ENCODE data around the gene FGD4.

The FGD4 gene

DNA sequence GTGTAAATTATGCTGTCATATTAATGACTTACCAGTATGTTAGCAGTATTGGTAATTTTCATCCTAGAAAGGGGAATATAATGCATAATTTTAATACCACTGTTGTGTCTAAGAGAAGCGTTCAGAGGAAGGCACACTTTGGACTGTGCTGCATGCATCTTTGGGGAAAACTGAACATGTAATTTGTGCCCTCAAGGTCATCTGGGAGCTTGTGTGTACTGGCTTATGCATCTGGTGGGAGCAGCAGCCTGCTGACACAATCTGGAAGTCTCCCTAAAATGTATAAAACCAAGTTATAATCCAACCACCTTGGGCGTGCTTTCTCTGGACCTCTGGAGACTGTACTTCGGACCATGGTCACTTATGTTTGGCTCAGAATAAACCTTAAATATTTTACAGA lies 14.1 kb downstream of the FGD4 start:
- no peak for TF ChIP-seq SP1 (IDR thresholded peaks at IDR 0.05)
- no peak for TF ChIP-seq FOXM1 (IDR thresholded peaks at IDR 0.05; ENCODE audit: borderline replicate concordance)
- TF ChIP-seq ARNT (IDR thresholded peaks at IDR 0.05), result no peak
- no peak for TF ChIP-seq BHLHE40 (IDR thresholded peaks at IDR 0.05; ENCODE audit: borderline replicate concordance)
- no peak for TF ChIP-seq HDGF (IDR thresholded peaks at IDR 0.05; ENCODE audit: borderline replicate concordance)
- no peak for TF ChIP-seq TARDBP (IDR thresholded peaks at IDR 0.05)
- TF ChIP-seq CTBP1 (IDR thresholded peaks at IDR 0.05; ENCODE audit: borderline replicate concordance), result no peak
- TF ChIP-seq NFRKB (IDR thresholded peaks at IDR 0.05), result no peak
- TF ChIP-seq, protein P1, sequence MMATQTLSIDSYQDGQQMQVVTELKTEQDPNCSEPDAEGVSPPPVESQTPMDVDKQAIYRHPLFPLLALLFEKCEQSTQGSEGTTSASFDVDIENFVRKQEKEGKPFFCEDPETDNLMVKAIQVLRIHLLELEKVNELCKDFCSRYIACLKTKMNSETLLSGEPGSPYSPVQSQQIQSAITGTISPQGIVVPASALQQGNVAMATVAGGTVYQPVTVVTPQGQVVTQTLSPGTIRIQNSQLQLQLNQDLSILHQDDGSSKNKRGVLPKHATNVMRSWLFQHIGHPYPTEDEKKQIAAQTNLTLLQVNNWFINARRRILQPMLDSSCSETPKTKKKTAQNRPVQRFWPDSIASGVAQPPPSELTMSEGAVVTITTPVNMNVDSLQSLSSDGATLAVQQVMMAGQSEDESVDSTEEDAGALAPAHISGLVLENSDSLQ (IDR thresholded peaks at IDR 0.05), result no peak
- TF ChIP-seq FOXA1 (IDR thresholded peaks at IDR 0.05), result no peak
- no peak for TF ChIP-seq ZNF384 (IDR thresholded peaks at IDR 0.05)
- no peak for TF ChIP-seq SUZ12 (IDR thresholded peaks at IDR 0.05)
- DNase-seq (ENCODE audit: extremely low spot score), result no peak
- ChIA-PET CTCF (no interaction called here), POLR2A (no interaction called here)

DNA sequence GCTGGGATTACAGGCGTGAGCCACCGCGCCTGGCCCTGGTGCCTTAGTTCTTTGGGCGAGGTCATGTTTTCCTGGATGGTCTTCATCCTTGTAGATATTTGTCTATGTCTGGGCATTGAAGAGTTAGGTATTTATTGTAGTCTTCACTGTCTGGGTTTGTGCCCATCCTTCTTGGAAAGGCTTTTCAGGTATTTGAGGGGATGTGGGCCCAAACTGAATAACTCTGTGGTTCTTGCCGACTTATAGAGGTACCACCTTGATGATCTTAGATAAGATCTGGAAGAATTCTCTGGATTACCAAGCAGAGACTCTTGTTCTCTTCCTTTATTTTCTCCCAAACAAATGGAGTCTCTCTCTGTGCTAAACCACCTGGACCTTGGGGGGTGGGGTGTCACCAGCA lies 18.9 kb downstream of the FGD4 start:
- DNase-seq (ENCODE audit: extremely low spot score), result no peak
- ChIA-PET POLR2A (no interaction called here), CTCF (interaction anchor here (0.7 kb wide), 1 partner anchor 297 kb away, joined by 4 read pairs; no protein-coding TSS in a partner anchor)
- no peak for TF ChIP-seq ARNT (IDR thresholded peaks at IDR 0.05)
- TF ChIP-seq HDGF (IDR thresholded peaks at IDR 0.05; ENCODE audit: borderline replicate concordance), result no peak
- TF ChIP-seq TARDBP (IDR thresholded peaks at IDR 0.05), result no peak
- TF ChIP-seq, protein P1 (IDR thresholded peaks at IDR 0.05), result no peak
- no peak for TF ChIP-seq NFRKB (IDR thresholded peaks at IDR 0.05)
- TF ChIP-seq ELF4 (IDR thresholded peaks at IDR 0.05), result no peak
- no peak for TF ChIP-seq SUZ12 (IDR thresholded peaks at IDR 0.05)
- TF ChIP-seq L3MBTL2 (conservative IDR thresholded peaks at IDR 0.05), result no peak
- no peak for TF ChIP-seq FOXK2 (IDR thresholded peaks at IDR 0.05)

DNA sequence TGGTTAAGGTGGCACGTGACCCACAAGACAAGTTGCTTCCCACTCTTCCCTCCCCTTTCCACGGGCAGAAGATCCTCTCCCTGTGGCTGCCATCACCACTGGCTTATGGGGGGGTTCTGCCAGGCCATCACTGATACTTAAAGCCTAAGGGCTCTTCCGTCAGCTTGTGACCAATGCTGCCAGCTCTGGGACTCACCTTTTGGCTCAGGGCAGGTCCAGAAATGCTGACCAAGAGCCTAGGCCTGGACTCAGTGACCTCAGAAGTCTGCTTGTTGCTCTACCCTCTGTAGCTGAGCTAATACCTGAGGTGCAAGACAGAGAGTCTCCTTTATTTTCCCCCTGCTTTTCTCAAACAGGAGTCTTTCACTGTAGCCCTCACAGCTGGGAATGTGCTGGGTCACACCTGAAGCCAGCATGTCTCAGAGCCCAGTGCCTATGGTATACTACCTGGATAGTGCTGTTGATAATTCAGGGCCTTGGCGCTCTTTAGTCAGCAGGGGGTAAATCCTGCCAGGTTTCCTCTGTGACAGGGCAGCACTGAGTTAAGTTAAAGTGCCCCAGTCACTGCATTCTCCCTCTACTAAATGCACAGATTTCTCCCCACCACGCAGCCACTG lies 19.7 kb downstream of the FGD4 start:
- ChIA-PET CTCF (no interaction called here), POLR2A (no interaction called here)
- DNase-seq (ENCODE audit: extremely low spot score), result no peak
- TF ChIP-seq ELF4 (IDR thresholded peaks at IDR 0.05) (no peak), ARNT (IDR thresholded peaks at IDR 0.05) (no peak), LEF1 (IDR thresholded peaks at IDR 0.05; ENCODE audit: borderline replicate concordance) (no peak), SP1 (IDR thresholded peaks at IDR 0.05) (no peak), HDGF (IDR thresholded peaks at IDR 0.05; ENCODE audit: borderline replicate concordance) (no peak), TARDBP (IDR thresholded peaks at IDR 0.05) (no peak), L3MBTL2 (conservative IDR thresholded peaks at IDR 0.05) (no peak), FOXK2 (IDR thresholded peaks at IDR 0.05) (no peak), FOXM1 (IDR thresholded peaks at IDR 0.05; ENCODE audit: borderline replicate concordance) (no peak), SUZ12 (IDR thresholded peaks at IDR 0.05) (no peak), ZNF384 (IDR thresholded peaks at IDR 0.05) (no peak), NFRKB (IDR thresholded peaks at IDR 0.05) (no peak)
- TF ChIP-seq, protein P1 (IDR thresholded peaks at IDR 0.05), result no peak

DNA sequence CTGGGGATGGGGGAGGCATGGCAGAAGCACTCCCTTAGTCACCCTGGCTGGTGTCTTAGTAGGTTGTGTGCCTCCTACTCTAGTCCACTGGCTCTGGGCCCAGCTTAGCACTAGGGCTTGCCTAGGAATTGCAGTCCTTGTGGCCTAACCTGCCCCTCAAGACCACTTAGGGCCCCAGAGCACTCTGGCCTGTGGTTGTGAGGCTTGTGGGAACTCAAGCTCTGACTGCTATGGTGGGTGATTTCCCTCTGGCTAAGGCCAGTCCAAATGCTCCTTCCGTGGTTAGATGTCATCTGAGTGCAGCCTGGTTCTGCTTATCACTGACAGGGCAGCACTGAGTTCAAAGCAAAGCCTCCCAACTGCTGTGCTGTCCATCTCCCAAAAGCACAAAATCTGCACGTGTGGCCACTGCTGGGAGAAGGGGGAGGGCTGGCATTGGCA lies 20.2 kb downstream of the FGD4 start:
- ChIA-PET CTCF (interaction anchor here (0.7 kb wide), 1 partner anchor 9 kb away, joined by 4 read pairs; no protein-coding TSS in a partner anchor), POLR2A (no interaction called here)
- no peak for DNase-seq (ENCODE audit: extremely low spot score)
- TF ChIP-seq ARNT (IDR thresholded peaks at IDR 0.05) (no peak), LEF1 (IDR thresholded peaks at IDR 0.05; ENCODE audit: borderline replicate concordance) (no peak), L3MBTL2 (conservative IDR thresholded peaks at IDR 0.05) (no peak), TARDBP (IDR thresholded peaks at IDR 0.05) (no peak), FOXM1 (IDR thresholded peaks at IDR 0.05; ENCODE audit: borderline replicate concordance) (no peak), HDGF (IDR thresholded peaks at IDR 0.05; ENCODE audit: borderline replicate concordance) (no peak), ELF4 (IDR thresholded peaks at IDR 0.05) (no peak), FOXK2 (IDR thresholded peaks at IDR 0.05) (no peak), NFRKB (IDR thresholded peaks at IDR 0.05) (no peak), ZNF384 (IDR thresholded peaks at IDR 0.05) (no peak), FOXA1 (IDR thresholded peaks at IDR 0.05) (no peak), SUZ12 (IDR thresholded peaks at IDR 0.05) (no peak), BHLHE40 (IDR thresholded peaks at IDR 0.05; ENCODE audit: borderline replicate concordance) (no peak), CTBP1 (IDR thresholded peaks at IDR 0.05; ENCODE audit: borderline replicate concordance) (no peak), SP1 (IDR thresholded peaks at IDR 0.05) (no peak)

DNA sequence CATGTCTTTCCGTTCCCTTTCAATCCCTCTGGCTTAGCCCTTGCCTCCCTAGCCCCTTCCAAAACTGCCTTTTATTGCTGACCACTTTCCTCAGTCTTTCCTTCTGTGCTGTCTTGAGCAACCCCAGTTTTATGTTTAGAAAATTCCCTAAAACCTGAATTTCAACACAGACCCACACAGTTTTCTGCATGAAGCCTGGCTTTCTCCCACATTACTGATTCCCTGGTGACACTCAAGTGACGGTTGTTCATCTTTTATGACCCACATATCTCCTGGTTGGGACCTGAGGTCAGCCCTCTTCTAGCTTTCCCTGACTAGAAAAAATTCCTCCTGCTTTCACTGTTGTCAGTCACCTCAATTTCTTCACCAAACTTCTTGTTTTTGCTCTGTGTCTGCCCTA lies 21.0 kb downstream of the FGD4 start:
- ChIA-PET CTCF (interaction anchor here (0.7 kb wide), 1 partner anchor 10 kb away, joined by 4 read pairs; no protein-coding TSS in a partner anchor), POLR2A (no interaction called here)
- no peak for TF ChIP-seq CTBP1 (IDR thresholded peaks at IDR 0.05; ENCODE audit: borderline replicate concordance)
- TF ChIP-seq TARDBP (IDR thresholded peaks at IDR 0.05), result no peak
- TF ChIP-seq FOXA1 (IDR thresholded peaks at IDR 0.05), result no peak
- no peak for TF ChIP-seq BHLHE40 (IDR thresholded peaks at IDR 0.05; ENCODE audit: borderline replicate concordance)
- no peak for TF ChIP-seq HDGF (IDR thresholded peaks at IDR 0.05; ENCODE audit: borderline replicate concordance)
- no peak for TF ChIP-seq SP1 (IDR thresholded peaks at IDR 0.05)
- TF ChIP-seq ELF4 (IDR thresholded peaks at IDR 0.05), result no peak
- no peak for TF ChIP-seq L3MBTL2 (conservative IDR thresholded peaks at IDR 0.05)
- TF ChIP-seq FOXK2 (IDR thresholded peaks at IDR 0.05), result no peak
- TF ChIP-seq NFRKB (IDR thresholded peaks at IDR 0.05), result no peak
- TF ChIP-seq ARNT (IDR thresholded peaks at IDR 0.05), result no peak
- no peak for TF ChIP-seq LEF1 (IDR thresholded peaks at IDR 0.05; ENCODE audit: borderline replicate concordance)
- no peak for DNase-seq (ENCODE audit: extremely low spot score)

DNA sequence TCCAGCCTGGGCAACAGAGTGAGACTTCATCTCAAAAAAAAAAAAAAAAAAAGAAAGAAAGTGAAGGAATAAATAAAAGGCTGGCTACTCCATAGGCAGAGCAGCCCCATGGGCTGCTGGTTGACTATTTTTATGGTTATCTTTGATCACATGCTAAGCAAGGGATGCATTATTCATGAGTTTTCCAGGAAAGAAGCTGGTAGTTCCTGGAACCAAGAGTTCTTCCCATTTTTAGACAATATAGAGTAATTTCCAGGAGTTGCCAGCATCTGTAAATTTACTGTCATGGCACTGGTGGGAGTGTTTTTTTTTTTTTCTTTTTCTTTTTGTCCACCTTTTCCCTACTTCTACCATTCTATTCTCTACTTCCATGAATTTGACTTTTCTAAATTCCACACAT lies 24.2 kb downstream of the FGD4 start:
- TF ChIP-seq L3MBTL2 (conservative IDR thresholded peaks at IDR 0.05), result no peak
- no peak for TF ChIP-seq FOXK2 (IDR thresholded peaks at IDR 0.05)
- TF ChIP-seq FOXM1 (IDR thresholded peaks at IDR 0.05; ENCODE audit: borderline replicate concordance), result no peak
- TF ChIP-seq, protein P1 (IDR thresholded peaks at IDR 0.05), result no peak
- no peak for TF ChIP-seq ARNT (IDR thresholded peaks at IDR 0.05)
- TF ChIP-seq NFRKB (IDR thresholded peaks at IDR 0.05), result no peak
- TF ChIP-seq FOXA1 (IDR thresholded peaks at IDR 0.05), result no peak
- no peak for TF ChIP-seq BHLHE40 (IDR thresholded peaks at IDR 0.05; ENCODE audit: borderline replicate concordance)
- TF ChIP-seq TARDBP (IDR thresholded peaks at IDR 0.05), result no peak
- no peak for TF ChIP-seq ZNF384 (IDR thresholded peaks at IDR 0.05)
- DNase-seq (ENCODE audit: extremely low spot score), result no peak
- POLR2A ChIA-PET, result no interaction called here
- CTCF ChIA-PET, result no interaction called here

Measured in HEK293T (cell line).